HepG2 (cell line): Measurements from ENCODE around the gene ARHGDIA. TPM values are rescaled to one million over a fixed set of nuclear protein-coding genes. Genes with fewer than 3 reads are reported as not detected.

Experiments
- HIVEP1 ChIP-seq: sonication (generic); formaldehyde crosslinking; IDR thresholded peaks from 2 replicates; pipeline ENCODE4 v1.4.0; 2020; ENCODE audit warnings: mild to moderate bottlenecking, missing genetic modification reagents
- KLF13 ChIP-seq: sonication (generic); formaldehyde crosslinking; IDR thresholded peaks from 2 replicates; pipeline ENCODE4 v1.4.0; 2020; ENCODE audit warnings: mild to moderate bottlenecking, missing genetic modification reagents
- MTF2 ChIP-seq: sonication (generic); formaldehyde crosslinking; IDR thresholded peaks from 2 replicates; pipeline ENCODE4 v1.5.0; 2020; ENCODE audit warnings: missing genetic modification reagents, borderline replicate concordance
- NFIC ChIP-seq: IDR thresholded peaks from 2 replicates; pipeline ENCODE4 v1.6.1; 2012; ENCODE audit warnings: mild to moderate bottlenecking, low read length, inconsistent platforms
- RAD51 ChIP-seq: fragments of 450-650 bp; IDR thresholded peaks from 2 replicates; pipeline ENCODE4 v1.6.1; 2016; ENCODE audit warnings: borderline replicate concordance
- ZNF180 ChIP-seq: sonication (generic); formaldehyde crosslinking; IDR thresholded peaks from 2 replicates; pipeline ENCODE4 v1.4.0; 2020; ENCODE audit warnings: low read depth, missing genetic modification reagents, borderline replicate concordance
- ZNF446 ChIP-seq: sonication (generic); formaldehyde crosslinking; IDR thresholded peaks from 2 replicates; pipeline ENCODE4 v1.5.0; 2020; ENCODE audit warnings: mild to moderate bottlenecking, missing genetic modification reagents
- polyA plus RNA-seq, 8 experiments: library from polyadenylated mRNA; depleted of rRNA in 3 of 8; stranded (reverse) in 7 of 8; unstranded in 1 of 8; fragments of >200 nt; fragmentation: Illumina TruSeq in 4 of 8; extraction: Trizol in 4 of 8; gene quantifications; 2 replicates each; pipeline versions ENCODE4 v1.2.1 to v1.2.3, GENCODE V29; 2011 to 2016; ENCODE audit warnings: low read depth in 4 of 8, missing spikeins in 1 of 8, mixed read lengths in 1 of 8; ENCODE audit not compliant: insufficient read depth in 1 of 8
- total RNA-seq, 5 experiments: library from RNA; depleted of rRNA; stranded (reverse); fragments of >200 nt; fragmentation: Illumina TruSeq; extraction: Trizol; gene quantifications; 2 replicates each; pipeline ENCODE4 v1.2.3, GENCODE V29; 2016; ENCODE audit warnings: low read depth in 1 of 5
- TF ChIP-seq, protein P1 (sequence below): sonication (generic); formaldehyde crosslinking; IDR thresholded peaks from 2 replicates; pipeline ENCODE4 v1.8.0; 2022; ENCODE audit warnings: mild to moderate bottlenecking, missing genetic modification reagents; ENCODE audit not compliant: insufficient replicate concordance
- TF ChIP-seq, protein P2 (sequence below): sonication (generic); formaldehyde crosslinking; IDR thresholded peaks from 2 replicates; pipeline ENCODE4 v1.4.0; 2020; ENCODE audit warnings: missing genetic modification reagents
- TF ChIP-seq, protein P3 (sequence below): sonication (generic); formaldehyde crosslinking; IDR thresholded peaks from 2 replicates; pipeline ENCODE4 v1.9.0; 2022; ENCODE audit warnings: low read depth, missing genetic modification reagents
- TF ChIP-seq, protein P4 (sequence below), 2 experiments: fragments of 450-650 bp in 1 of 2; sonication (generic) in 1 of 2; formaldehyde crosslinking; IDR thresholded peaks; 2 replicates each; pipeline versions ENCODE4 v1.5.0 to v1.8.0; 2020 to 2022; ENCODE audit warnings: mild to moderate bottlenecking in 1 of 2, missing genetic modification reagents in 1 of 2
- TF ChIP-seq, protein P5 (sequence below): sonication (generic); formaldehyde crosslinking; IDR thresholded peaks from 2 replicates; pipeline ENCODE4 v1.8.1; 2022; ENCODE audit warnings: low read depth, mild to moderate bottlenecking, missing genetic modification reagents
- TF ChIP-seq, protein P6 (sequence below): sonication (generic); formaldehyde crosslinking; conservative IDR thresholded peaks from 2 replicates; pipeline ENCODE4 v1.4.0; 2020; ENCODE audit warnings: missing genetic modification reagents
- TF ChIP-seq, protein P7 (sequence below): sonication (generic); formaldehyde crosslinking; IDR thresholded peaks from 2 replicates; pipeline ENCODE4 v1.4.0; 2020; ENCODE audit warnings: missing genetic modification reagents

Gene ARHGDIA
- total and polyA plus RNA-seq, 2 of the 13 experiments (the other 11 are each of a cell fraction or from before 2014, with no cell fraction given) = 40.0 to 64.0 TPM

DNA sequence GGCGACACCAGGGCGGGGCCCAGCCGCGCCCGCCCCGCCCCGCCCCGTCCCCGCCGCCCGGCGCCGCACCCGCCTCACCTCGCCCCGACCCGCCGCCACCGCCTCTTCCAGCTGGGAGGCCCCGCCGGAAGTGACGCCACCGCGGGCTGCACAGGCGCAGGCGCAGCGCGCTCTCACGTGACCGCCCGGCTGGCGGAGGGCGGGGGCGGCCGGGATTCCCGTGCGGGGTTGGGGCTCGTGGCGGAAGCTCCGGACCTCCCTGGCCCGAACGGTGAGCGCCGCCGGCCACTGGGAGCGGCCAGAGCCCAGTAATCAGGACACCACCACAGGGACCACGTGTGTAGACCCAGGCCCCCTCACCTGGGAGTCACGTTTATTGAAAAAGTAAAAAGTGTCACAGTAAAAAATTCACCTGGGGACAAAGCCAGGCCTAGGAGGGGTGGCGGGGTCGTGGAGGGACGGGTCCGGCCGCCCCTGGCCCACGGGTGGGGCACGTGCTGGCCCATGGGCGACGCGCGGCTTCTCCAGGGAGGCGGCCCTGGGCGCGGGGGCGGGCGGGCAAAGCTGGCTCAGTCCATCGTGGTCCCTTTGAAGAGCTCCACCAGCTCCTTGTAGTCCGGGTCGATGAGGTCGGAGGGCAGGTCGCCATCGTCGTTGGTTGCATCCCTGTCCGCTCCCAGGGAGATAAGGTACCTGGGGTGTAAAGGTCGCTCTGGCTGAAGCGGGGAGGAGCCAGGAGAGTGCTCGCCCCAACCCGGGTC, 37.8 kb downstream of the ARHGDIA start, which contains the start of gene MCRIP1 (continued):
- TF ChIP-seq RAD51 (peak; percentile 46; the same call in 1 of the 2 replicates), NFIC (no peak), HIVEP1 (CRISPR knock-in tag) (peak; percentile 82), KLF13 (CRISPR knock-in tag) (no peak; the same call in 1 of the 2 replicates), MTF2 (peak; percentile 79; the same call in 1 of the 2 replicates), ZNF446 (CRISPR knock-in tag) (no peak), ZNF180 (CRISPR knock-in tag) (no peak)
- TF ChIP-seq, protein P1, sequence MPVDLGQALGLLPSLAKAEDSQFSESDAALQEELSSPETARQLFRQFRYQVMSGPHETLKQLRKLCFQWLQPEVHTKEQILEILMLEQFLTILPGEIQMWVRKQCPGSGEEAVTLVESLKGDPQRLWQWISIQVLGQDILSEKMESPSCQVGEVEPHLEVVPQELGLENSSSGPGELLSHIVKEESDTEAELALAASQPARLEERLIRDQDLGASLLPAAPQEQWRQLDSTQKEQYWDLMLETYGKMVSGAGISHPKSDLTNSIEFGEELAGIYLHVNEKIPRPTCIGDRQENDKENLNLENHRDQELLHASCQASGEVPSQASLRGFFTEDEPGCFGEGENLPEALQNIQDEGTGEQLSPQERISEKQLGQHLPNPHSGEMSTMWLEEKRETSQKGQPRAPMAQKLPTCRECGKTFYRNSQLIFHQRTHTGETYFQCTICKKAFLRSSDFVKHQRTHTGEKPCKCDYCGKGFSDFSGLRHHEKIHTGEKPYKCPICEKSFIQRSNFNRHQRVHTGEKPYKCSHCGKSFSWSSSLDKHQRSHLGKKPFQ (CRISPR knock-in tag) = peak; percentile 23
- TF ChIP-seq, protein P2, sequence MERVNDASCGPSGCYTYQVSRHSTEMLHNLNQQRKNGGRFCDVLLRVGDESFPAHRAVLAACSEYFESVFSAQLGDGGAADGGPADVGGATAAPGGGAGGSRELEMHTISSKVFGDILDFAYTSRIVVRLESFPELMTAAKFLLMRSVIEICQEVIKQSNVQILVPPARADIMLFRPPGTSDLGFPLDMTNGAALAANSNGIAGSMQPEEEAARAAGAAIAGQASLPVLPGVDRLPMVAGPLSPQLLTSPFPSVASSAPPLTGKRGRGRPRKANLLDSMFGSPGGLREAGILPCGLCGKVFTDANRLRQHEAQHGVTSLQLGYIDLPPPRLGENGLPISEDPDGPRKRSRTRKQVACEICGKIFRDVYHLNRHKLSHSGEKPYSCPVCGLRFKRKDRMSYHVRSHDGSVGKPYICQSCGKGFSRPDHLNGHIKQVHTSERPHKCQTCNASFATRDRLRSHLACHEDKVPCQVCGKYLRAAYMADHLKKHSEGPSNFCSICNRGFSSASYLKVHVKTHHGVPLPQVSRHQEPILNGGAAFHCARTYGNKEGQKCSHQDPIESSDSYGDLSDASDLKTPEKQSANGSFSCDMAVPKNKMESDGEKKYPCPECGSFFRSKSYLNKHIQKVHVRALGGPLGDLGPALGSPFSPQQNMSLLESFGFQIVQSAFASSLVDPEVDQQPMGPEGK (CRISPR knock-in tag) = peak; percentile 72
- TF ChIP-seq, protein P3, sequence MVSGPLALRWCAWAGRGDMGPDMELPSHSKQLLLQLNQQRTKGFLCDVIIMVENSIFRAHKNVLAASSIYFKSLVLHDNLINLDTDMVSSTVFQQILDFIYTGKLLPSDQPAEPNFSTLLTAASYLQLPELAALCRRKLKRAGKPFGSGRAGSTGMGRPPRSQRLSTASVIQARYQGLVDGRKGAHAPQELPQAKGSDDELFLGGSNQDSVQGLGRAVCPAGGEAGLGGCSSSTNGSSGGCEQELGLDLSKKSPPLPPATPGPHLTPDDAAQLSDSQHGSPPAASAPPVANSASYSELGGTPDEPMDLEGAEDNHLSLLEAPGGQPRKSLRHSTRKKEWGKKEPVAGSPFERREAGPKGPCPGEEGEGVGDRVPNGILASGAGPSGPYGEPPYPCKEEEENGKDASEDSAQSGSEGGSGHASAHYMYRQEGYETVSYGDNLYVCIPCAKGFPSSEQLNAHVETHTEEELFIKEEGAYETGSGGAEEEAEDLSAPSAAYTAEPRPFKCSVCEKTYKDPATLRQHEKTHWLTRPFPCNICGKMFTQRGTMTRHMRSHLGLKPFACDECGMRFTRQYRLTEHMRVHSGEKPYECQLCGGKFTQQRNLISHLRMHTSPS (CRISPR knock-in tag) = no peak; the same call in 1 of the 2 replicates
- TF ChIP-seq, protein P4, sequence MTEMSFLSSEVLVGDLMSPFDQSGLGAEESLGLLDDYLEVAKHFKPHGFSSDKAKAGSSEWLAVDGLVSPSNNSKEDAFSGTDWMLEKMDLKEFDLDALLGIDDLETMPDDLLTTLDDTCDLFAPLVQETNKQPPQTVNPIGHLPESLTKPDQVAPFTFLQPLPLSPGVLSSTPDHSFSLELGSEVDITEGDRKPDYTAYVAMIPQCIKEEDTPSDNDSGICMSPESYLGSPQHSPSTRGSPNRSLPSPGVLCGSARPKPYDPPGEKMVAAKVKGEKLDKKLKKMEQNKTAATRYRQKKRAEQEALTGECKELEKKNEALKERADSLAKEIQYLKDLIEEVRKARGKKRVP (CRISPR knock-in tag; IDR thresholded peaks at IDR 0.05) = peak in 1 of 2 experiments; percentile 71; a peak in 2 of 4 replicates
- TF ChIP-seq, protein P5, sequence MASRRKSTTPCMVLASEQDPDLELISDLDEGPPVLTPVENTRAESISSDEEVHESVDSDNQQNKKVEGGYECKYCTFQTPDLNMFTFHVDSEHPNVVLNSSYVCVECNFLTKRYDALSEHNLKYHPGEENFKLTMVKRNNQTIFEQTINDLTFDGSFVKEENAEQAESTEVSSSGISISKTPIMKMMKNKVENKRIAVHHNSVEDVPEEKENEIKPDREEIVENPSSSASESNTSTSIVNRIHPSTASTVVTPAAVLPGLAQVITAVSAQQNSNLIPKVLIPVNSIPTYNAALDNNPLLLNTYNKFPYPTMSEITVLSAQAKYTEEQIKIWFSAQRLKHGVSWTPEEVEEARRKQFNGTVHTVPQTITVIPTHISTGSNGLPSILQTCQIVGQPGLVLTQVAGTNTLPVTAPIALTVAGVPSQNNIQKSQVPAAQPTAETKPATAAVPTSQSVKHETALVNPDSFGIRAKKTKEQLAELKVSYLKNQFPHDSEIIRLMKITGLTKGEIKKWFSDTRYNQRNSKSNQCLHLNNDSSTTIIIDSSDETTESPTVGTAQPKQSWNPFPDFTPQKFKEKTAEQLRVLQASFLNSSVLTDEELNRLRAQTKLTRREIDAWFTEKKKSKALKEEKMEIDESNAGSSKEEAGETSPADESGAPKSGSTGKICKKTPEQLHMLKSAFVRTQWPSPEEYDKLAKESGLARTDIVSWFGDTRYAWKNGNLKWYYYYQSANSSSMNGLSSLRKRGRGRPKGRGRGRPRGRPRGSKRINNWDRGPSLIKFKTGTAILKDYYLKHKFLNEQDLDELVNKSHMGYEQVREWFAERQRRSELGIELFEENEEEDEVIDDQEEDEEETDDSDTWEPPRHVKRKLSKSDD = no peak
- TF ChIP-seq, protein P6, sequence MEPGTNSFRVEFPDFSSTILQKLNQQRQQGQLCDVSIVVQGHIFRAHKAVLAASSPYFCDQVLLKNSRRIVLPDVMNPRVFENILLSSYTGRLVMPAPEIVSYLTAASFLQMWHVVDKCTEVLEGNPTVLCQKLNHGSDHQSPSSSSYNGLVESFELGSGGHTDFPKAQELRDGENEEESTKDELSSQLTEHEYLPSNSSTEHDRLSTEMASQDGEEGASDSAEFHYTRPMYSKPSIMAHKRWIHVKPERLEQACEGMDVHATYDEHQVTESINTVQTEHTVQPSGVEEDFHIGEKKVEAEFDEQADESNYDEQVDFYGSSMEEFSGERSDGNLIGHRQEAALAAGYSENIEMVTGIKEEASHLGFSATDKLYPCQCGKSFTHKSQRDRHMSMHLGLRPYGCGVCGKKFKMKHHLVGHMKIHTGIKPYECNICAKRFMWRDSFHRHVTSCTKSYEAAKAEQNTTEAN (CRISPR knock-in tag) = peak; percentile 85; the same call in 1 of the 2 replicates
- TF ChIP-seq, protein P7, sequence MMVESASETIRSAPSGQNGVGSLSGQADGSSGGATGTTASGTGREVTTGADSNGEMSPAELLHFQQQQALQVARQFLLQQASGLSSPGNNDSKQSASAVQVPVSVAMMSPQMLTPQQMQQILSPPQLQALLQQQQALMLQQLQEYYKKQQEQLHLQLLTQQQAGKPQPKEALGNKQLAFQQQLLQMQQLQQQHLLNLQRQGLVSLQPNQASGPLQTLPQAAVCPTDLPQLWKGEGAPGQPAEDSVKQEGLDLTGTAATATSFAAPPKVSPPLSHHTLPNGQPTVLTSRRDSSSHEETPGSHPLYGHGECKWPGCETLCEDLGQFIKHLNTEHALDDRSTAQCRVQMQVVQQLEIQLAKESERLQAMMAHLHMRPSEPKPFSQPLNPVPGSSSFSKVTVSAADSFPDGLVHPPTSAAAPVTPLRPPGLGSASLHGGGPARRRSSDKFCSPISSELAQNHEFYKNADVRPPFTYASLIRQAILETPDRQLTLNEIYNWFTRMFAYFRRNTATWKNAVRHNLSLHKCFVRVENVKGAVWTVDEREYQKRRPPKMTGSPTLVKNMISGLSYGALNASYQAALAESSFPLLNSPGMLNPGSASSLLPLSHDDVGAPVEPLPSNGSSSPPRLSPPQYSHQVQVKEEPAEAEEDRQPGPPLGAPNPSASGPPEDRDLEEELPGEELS (CRISPR knock-in tag) = no peak
